ENCODE results near the gene IGF1R.

DNA sequence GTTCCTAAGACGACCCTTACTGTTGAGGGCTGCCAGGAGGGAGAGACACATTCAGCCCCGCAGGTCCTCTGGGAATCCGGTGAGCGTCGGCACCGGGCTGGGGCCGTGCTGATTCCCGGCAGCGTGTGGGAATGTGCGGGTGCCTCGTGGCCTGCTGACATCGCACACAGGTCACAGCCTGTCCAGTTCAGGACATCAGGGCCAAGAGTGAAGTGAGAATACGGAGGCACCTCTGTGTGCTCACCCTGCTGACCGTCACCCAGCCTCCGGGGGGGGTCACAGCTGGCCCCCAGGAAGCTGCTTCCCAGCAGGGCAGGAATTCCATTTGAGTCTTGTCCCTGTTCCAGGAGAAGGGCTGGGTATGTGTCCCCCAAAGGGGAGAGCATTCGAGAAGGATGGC is 305.6 kb downstream of the IGF1R start:
- TF ChIP-seq, protein P1, sequence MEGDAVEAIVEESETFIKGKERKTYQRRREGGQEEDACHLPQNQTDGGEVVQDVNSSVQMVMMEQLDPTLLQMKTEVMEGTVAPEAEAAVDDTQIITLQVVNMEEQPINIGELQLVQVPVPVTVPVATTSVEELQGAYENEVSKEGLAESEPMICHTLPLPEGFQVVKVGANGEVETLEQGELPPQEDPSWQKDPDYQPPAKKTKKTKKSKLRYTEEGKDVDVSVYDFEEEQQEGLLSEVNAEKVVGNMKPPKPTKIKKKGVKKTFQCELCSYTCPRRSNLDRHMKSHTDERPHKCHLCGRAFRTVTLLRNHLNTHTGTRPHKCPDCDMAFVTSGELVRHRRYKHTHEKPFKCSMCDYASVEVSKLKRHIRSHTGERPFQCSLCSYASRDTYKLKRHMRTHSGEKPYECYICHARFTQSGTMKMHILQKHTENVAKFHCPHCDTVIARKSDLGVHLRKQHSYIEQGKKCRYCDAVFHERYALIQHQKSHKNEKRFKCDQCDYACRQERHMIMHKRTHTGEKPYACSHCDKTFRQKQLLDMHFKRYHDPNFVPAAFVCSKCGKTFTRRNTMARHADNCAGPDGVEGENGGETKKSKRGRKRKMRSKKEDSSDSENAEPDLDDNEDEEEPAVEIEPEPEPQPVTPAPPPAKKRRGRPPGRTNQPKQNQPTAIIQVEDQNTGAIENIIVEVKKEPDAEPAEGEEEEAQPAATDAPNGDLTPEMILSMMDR (IDR thresholded peaks at IDR 0.05; ENCODE audit: insufficient read depth, low read length): no peak
- TF ChIP-seq GABPA (IDR thresholded peaks at IDR 0.05; ENCODE audit: low read depth): no peak
- TF ChIP-seq POLR2AphosphoS5 (IDR thresholded peaks at IDR 0.05; ENCODE audit: low read depth): no peak
